D721Med (cell line): ENCODE results near the gene SPPL2B.

ENCODE experiments used
- DNase-seq: peaks from one replicate; pipeline ENCODE4 v3.0.0; 2011; ENCODE audit warnings: low spot score; ENCODE audit not compliant: insufficient read length
- FAIRE-seq: peaks from 2 replicates; lab custom pipeline; 2011; peaks lifted over from hg19 to GRCh38; lab: Jason Lieb, UNC
- TF ChIP-seq, protein P1 (sequence below): IDR thresholded peaks from 2 replicates; pipeline ENCODE4 v1.5.1; 2012; ENCODE audit warnings: mild to moderate bottlenecking, control low read depth; ENCODE audit not compliant: insufficient read depth; ENCODE audit errors: missing control alignments

SPPL2B gene

GRCh38 chr19:2334986-2335846, 6.7 kb downstream of the SPPL2B start:
- TF ChIP-seq, protein P1, sequence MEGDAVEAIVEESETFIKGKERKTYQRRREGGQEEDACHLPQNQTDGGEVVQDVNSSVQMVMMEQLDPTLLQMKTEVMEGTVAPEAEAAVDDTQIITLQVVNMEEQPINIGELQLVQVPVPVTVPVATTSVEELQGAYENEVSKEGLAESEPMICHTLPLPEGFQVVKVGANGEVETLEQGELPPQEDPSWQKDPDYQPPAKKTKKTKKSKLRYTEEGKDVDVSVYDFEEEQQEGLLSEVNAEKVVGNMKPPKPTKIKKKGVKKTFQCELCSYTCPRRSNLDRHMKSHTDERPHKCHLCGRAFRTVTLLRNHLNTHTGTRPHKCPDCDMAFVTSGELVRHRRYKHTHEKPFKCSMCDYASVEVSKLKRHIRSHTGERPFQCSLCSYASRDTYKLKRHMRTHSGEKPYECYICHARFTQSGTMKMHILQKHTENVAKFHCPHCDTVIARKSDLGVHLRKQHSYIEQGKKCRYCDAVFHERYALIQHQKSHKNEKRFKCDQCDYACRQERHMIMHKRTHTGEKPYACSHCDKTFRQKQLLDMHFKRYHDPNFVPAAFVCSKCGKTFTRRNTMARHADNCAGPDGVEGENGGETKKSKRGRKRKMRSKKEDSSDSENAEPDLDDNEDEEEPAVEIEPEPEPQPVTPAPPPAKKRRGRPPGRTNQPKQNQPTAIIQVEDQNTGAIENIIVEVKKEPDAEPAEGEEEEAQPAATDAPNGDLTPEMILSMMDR: no peak
- no peak for FAIRE-seq

DNA sequence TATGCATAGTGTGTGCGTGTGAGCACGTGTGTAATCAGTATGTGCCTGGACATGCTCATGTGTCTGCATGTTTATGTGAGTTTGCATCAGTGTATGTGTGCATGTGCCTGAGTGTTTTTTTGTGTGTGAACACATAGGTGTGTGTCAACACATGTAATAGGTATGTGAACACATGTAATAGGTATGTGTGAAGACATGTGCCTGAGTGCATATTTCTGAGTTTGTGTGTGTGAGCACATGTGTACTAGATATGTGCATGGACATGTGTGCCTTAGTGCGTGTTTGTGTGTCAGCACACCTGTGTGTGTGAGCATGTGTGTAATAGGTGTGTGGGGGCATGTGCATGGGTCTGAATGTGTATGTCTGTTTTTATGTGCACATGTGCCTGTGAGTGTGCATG, 7.4 kb downstream of the SPPL2B start:
- no peak for FAIRE-seq
- DNase-seq: no peak
- TF ChIP-seq, protein P1: no peak

More at GRCh38 chr19:2334986-2335846, 6.7 kb downstream of the SPPL2B start:
- DNase-seq: no peak

GRCh38 chr19:2336528-2337328, 8.2 kb downstream of the SPPL2B start:
- FAIRE-seq (no peak), DNase-seq (no peak)
- TF ChIP-seq, protein P1: no peak

DNA sequence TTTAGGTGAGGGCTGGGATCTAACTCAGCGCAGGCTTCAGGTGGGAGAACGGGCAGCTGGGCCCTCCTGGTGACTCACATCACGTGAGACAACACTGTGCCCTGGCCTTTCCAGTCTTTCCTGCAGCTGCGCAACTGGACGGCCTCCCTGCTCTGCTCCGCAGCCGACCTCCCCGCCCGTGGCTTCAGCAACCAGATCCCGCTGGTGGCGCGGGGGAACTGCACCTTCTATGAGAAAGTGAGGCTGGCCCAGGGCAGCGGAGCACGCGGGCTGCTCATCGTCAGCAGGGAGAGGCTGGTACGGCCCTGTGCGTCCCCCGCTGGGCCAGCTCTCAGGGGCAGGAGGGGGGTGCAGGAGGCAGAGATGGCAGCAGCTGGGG, 8.8 kb downstream of the SPPL2B start:
- TF ChIP-seq, protein P1: no peak
- FAIRE-seq: no peak
- no peak for DNase-seq

DNA sequence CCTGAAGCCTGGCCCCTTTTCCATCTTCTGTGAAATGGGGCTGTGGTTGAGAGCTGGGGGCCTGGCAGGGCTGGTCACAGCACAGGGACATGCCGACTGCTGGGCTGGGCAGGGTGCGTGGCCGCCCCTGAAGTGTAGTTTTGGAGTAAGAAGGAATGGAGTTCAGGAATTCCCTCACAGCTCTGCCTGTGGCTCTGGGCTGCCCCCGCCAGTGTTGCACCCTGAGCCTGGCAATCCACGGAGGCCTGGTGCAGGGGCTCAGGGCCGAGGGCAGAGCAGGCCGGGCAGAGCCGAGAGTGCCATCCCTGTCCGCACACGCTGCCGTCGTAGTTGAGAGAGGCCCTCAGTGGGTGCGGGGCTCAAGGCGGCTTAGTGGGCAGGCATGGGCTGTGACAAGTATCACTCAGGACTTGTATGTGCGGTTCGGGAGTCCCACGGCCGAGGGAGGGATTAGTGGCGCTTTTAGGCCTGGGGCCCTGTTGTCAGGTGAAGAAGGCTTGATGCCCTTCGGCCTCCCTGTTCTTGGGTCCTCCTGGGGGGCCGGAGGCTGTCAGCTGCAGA, 9.7 kb downstream of the SPPL2B start:
- no peak for DNase-seq
- TF ChIP-seq, protein P1: no peak
- no peak for FAIRE-seq

DNA sequence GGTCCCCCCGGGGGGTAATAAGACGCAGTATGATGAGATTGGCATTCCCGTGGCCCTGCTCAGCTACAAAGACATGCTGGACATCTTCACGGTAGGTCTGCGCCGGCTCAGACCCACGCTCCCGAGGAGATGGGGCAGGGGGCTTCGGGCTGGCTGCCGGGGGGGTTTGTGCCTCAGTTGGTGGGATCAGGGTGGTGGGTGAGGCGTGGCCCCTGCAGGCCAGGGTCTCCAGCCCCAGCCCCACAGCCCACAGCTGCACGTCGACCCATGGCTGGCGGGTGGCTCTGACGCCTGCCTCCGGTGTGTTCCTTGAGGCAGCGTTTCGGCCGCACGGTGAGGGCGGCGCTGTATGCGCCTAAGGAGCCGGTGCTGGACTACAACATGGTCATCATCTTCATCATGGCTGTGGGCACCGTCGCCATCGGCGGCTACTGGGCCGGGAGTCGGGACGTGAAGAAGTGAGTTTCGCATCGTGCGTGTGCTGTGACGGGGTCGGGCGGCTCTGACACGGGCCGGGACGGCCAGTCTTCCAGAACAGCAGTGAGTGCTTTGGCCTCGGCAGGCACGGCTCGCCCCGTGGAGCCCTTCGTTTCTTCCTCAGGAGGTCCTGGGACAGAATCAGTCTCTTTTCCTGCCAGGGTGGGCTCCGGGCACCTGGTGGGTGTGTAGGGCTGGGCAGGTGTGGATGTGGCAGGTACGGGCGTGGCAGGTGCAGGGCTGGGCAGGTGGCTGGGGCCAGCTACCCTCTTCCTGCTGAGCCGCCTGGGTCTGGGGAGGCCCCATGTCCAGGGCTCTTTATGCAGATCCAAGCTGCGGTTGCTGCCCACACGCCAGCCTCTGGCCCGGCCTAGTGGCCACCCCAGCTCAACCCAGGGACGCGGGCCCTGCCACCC, 10.5 kb downstream of the SPPL2B start:
- DNase-seq (no peak), FAIRE-seq (no peak)
- TF ChIP-seq, protein P1: no peak
